Neural crest cell (in vitro differentiated cells): Measurements from ENCODE around the gene AKAP6. TPM values are rescaled to one million over a fixed set of nuclear protein-coding genes. Genes with fewer than 3 reads are reported as not detected.

Experiments used
- DNase-seq: peaks from one replicate; pipeline ENCODE4 v3.0.0; 2021; ENCODE audit warnings: low read depth, mixed read lengths, low spot score
- H3K27ac Mint-ChIP-seq: one replicate; pipeline ENCODE4 v1.8.0; 2021; ENCODE audit warnings: mild to moderate bottlenecking, mixed read lengths; ENCODE audit not compliant: unreplicated experiment
- H3K27me3 Mint-ChIP-seq: 2 replicates; pipeline ENCODE4 v1.8.0; 2021; ENCODE audit warnings: low read depth, mild to moderate bottlenecking, mixed read lengths
- H3K36me3 Mint-ChIP-seq: 2 replicates; pipeline ENCODE4 v1.8.0; 2021; ENCODE audit warnings: low read depth, mild to moderate bottlenecking, mixed read lengths
- H3K4me1 Mint-ChIP-seq: 2 replicates; pipeline ENCODE4 v1.8.0; 2021; ENCODE audit warnings: mixed read lengths
- H3K4me3 Mint-ChIP-seq: one replicate; pipeline ENCODE4 v1.8.0; 2021; ENCODE audit warnings: mild to moderate bottlenecking, mixed read lengths
- H3K9me3 Mint-ChIP-seq: 2 replicates; pipeline ENCODE4 v1.8.0; 2021; ENCODE audit warnings: mixed read lengths
- CTCF ChIP-seq: fragments of 200-600 bp; sonication (generic); conservative IDR thresholded peaks from 2 replicates; pipeline ENCODE4 v1.5.0; 2021; ENCODE audit warnings: antibody characterized with exemption, mild to moderate bottlenecking
- total RNA-seq: library from RNA; stranded (reverse); gene quantifications from 2 replicates; pipeline ENCODE4 v1.2.1, GENCODE V29; 2021

AKAP6 gene
- total RNA-seq, 1 donor from 2014 or later = 9.4 TPM

DNA sequence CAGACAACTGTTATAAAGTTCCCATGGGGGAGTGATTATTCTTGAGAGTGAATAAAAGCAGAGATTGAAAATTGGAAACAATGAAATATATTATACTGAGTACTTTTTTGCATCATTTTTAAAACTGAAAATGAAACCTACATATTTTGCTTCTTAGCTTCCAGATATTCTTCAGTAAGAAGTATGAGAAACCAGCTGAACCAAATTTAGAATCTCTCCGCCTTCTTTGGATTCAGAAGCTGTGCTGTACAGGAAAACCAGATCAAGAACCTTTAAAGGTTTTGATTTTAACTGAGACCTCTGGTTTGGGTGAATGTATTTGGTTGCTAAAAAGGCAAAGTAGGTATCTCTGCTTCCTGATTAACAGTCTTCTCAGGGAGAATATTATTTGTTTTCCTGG is 109.4 kb downstream of the AKAP6 start:
- no peaks in the 10 kb centered on the region for H3K4me1 Mint-ChIP-seq
- H3K27ac Mint-ChIP-seq = no peak overlapping the region
- DNase-seq = no peak
- H3K9me3 Mint-ChIP-seq = peaks cover 3% of the 10 kb centered on the region
- no peaks in the 10 kb centered on the region for H3K27me3 Mint-ChIP-seq
- no peaks in the 10 kb centered on the region for H3K36me3 Mint-ChIP-seq
- no peak for TF ChIP-seq CTCF
- no peak overlapping the region for H3K4me3 Mint-ChIP-seq

GRCh38 chr14:32443890-32444661 is 115.0 kb downstream of the AKAP6 start:
- DNase-seq = no peak
- H3K9me3 Mint-ChIP-seq = peaks cover 3% of the 10 kb centered on the region
- peaks cover 5% of the 10 kb centered on the region for H3K4me1 Mint-ChIP-seq
- H3K36me3 Mint-ChIP-seq = no peaks in the 10 kb centered on the region
- no peak overlapping the region for H3K4me3 Mint-ChIP-seq
- TF ChIP-seq CTCF = no peak
- no peak overlapping the region for H3K27ac Mint-ChIP-seq
- H3K27me3 Mint-ChIP-seq = no peaks in the 10 kb centered on the region

GRCh38 chr14:32447371-32447770 is 118.3 kb downstream of the AKAP6 start:
- Mint-ChIP-seq H3K27me3 (no peaks in the 10 kb centered on the region), H3K9me3 (no peaks in the 10 kb centered on the region), H3K27ac (no peak overlapping the region), H3K36me3 (no peaks in the 10 kb centered on the region), H3K4me3 (no peak overlapping the region), H3K4me1 (peaks cover 5% of the 10 kb centered on the region)
- TF ChIP-seq CTCF = no peak
- no peak for DNase-seq

DNA sequence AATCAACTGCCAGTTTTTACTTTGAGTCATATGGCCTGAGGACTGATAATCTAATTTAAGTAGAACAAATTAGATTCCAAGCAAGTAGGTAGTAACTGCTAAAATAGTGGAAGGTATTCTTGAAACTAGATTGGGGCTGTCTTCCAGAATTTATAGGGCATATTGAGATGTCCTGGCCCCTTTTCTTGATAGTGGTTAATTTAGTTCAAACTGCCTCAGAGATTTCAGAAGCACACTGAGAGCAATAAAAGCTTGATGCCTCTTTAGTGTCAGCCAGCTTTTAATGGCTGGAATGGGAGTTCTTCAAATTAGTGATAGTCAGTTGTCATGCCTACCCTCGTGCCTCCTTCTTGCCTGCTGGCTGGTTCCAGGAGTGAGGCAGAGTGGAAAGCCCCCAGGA is 120.5 kb downstream of the AKAP6 start:
- DNase-seq = no peak
- Mint-ChIP-seq H3K27ac (no peak overlapping the region), H3K4me1 (no peaks in the 10 kb centered on the region), H3K36me3 (no peaks in the 10 kb centered on the region), H3K9me3 (no peaks in the 10 kb centered on the region), H3K4me3 (no peak overlapping the region), H3K27me3 (no peaks in the 10 kb centered on the region)
- TF ChIP-seq CTCF = no peak

DNA sequence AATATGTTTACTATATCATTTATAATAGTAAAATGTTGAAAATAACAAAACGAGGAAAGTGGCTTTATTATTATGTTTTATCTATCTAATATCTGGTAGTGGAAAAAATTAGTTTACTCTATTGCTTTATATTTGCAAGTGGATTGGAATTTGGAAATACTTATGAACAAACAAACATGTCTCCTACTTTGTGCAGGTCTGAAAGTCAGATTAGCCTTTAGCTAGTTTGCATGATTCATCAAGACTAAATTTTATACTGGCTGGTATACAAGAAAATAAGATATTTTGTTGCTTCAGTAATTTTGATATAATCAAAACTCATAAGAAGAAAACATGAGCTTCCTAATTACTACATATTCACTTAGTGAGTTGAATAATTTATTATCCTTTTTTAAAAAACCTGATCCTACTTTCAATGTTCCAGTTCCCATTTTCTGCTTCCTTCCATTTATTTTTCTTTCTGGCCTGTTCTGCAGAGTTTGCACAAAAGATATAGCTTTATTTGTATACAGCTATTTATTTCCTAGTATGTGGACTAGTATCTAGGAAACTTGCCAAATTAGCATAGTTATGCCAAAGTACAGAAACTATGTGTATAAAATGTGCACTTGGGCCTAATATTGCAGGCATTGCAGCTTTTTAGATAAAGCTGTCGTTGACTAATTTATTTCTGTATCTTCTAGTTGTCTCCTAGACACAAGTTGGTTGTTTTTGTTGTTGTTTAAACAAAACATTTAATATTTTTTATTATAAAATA is 122.0 kb downstream of the AKAP6 start:
- no peak overlapping the region for H3K4me3 Mint-ChIP-seq
- no peaks in the 10 kb centered on the region for H3K9me3 Mint-ChIP-seq
- no peak for TF ChIP-seq CTCF
- H3K4me1 Mint-ChIP-seq = no peaks in the 10 kb centered on the region
- H3K27ac Mint-ChIP-seq = no peak overlapping the region
- DNase-seq = no peak
- H3K36me3 Mint-ChIP-seq = no peaks in the 10 kb centered on the region
- H3K27me3 Mint-ChIP-seq = no peaks in the 10 kb centered on the region
